LoVo (cell line): ENCODE data around the gene ZBED6.
A peak's percentile ranks its signal among the peaks of the same experiment; 100 is the strongest.
"Not testable (repeated sequence)": the region's sequence is repeated elsewhere in the genome, so short reads cannot be mapped to it uniquely, and the experiment has no call there.

Experiments
- DNase-seq: peaks from one replicate; pipeline ENCODE4 v3.0.0-alpha.2; 2016; ENCODE audit warnings: low spot score

The ZBED6 gene, protein sequence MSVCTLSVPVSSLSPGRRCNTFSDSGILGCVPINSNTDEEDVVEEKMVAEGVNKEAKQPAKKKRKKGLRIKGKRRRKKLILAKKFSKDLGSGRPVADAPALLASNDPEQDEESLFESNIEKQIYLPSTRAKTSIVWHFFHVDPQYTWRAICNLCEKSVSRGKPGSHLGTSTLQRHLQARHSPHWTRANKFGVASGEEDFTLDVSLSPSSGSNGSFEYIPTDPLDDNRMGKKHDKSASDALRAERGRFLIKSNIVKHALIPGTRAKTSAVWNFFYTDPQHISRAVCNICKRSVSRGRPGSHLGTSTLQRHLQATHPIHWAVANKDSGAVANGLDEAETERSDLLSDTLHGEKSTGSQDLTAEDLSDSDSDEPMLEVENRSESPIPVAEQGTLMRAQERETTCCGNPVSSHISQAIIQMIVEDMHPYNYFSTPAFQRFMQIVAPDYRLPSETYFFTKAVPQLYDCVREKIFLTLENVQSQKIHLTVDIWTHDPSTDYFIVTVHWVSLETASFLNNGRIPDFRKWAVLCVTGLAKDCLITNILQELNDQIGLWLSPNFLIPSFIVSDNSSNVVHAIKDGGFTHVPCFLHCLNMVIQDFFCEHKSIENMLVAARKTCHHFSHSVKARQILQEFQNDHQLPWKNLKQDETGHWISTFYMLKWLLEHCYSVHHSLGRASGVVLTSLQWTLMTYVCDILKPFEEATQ (N-terminal part only)

DNA sequence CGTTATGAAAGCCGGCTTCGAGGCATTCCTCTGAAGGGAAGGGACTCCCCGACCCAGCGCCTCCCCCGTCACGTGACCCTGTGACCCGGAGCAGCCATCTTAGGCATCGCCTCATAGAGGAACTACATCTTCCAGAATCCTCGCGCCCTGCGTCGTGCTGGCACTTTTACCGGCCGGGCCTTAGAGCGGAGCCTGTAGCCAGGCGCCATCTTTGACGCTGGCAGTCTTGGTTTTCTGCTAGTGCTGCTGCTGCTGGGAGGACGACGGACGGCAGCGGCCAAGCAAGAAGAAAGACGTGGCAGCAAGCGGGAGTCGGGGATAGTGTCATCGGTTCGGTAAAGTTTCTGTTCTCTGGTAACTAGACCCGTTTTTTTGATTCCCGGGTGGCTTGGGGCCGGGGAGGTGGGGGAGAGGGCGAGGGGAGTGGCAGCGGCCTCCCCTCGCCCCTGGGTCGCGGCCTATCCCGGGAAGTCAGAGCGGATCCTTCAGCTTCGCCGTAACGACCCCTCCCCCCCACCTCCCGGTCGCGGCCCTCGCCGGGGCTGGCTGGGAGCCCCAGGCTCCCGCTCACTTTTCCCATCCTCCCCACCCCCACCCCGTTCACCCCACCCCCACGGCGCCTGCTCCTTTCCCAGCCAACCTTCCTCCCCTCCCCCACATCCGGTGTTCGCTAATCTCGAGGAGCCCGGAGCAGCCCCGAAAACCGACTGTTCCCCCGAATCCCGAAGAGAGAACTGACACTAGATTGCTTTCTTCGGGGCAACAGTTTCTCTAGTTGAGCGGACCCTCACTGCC, at the start of gene ZBED6, which contains the start of gene ZC3H11A:
Gene ZBED6 (plus strand): TSS at position 183 of the 795 bp plus-strand sequence. CDS start 1,900 bp downstream, outside the sequence.
Gene ZC3H11A (plus strand): TSS at position 183 of the 795 bp plus-strand sequence. CDS start 21,448 bp downstream, outside the sequence.
- peak; percentile 98 for DNase-seq

DNA sequence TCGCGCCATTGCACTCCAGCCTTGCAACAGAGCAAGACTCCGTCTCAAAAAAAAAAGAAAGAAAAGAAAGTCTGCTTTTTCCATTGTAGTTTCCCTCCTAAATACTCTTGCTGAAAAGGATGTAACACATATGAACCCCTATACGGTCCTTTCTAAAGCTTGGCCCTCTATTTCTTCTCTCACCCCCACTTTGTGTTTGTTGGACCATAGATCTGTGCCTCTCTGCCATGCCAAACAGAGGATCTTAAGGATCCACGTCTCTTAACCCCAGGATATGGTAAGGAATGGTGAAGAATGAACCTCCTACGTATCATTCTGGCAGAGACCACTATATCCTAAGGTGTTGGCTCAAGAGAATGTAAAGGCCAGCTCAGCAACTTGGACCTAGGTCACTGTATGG, 49.1 kb upstream of the ZBED6 start:
- DNase-seq, result no peak

DNA sequence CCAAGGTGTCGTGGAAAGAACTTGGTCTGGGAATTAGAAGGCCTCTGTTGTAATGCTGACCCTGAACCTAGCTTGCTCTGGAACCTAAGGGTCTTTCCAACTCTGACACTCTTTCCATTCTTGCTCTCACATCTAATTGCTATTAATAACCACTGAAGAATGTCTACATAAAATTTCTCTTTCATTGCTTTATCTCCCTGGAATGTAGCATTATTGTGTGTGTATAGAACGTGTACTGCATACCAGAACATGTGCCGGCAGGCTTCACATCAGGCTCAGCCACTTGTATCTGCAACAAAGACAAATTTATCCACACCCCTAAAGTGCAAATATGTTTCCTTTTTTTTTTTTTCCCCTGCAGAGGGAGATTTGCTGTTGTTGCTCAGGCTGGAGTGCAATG, 44.4 kb upstream of the ZBED6 start:
- no peak for DNase-seq

DNA sequence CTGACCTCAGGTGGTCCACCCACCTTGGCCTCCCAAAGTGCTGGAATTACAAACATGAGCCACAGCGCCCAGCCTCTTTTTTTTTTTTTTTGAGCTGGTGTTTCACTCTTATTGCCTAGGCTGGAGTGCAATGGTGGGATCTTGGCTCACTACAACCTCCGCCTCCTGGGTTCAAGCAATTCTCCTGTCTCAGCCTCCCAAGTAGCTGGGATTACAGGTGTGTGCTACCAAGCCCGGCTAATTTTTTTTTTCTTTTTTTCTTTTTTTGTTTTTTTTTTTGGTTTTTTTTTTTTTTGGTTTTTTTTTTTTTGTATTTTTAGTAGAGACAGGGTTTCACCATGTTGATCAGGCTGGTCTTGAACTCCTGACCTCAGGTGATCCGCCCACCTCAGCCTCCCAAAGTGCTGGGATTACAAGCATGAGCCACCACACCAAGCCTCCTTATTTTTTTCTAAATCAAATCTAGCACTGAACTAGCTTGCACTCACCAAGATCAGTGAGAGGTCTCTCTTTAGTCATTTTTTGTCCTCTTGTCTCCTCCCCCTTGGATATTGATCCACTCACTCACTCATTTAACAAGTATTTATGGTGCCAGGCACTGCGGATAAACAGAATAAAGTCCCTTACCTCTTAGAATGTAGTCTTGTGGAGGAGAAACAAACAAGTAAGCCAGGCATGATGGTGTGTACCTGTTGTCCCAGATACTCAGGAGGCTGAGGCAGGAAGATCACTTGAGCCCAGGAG, 43.6 kb upstream of the ZBED6 start:
- not testable (repeated sequence) for DNase-seq

DNA sequence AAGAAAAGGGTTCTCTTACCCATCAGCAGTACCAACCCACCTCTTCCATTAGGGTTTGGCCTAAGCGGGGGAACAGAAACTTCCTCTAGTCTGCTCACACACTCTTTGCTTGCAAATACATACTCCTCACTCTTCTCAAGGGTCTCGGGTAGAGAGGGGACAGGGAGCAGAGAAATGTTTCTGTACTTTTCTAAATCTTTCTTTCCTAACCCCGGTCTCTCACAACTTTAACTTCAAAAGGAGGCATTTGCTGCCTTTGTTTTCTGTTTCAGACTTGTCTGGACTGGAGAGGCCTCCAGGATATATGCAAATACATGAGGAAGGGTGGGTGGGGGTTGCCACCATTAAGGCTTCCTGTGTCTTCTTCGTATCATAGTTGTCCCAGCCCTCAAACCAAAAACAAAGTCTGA, 41.0 kb upstream of the ZBED6 start:
- no peak for DNase-seq

DNA sequence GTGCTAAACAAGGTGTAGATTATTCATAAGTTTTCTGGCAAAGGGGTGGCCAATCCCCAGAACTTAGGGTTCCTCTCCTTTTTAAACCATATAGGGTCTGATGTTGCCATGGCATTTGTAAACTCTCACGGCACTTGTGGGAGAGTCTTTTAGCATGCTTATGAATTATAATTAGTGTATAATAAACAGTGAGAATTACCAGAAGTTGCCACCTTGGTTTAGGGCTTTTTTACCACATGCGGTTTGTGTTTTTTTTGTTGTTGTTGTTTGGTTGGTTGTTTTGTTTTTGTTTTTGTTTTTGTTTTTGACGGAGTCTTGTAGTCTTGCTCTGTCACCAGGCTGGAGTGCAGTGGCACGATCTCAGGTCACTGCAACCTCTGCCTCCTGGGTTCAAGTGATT, 39.4 kb upstream of the ZBED6 start:
- DNase-seq, result no peak

DNA sequence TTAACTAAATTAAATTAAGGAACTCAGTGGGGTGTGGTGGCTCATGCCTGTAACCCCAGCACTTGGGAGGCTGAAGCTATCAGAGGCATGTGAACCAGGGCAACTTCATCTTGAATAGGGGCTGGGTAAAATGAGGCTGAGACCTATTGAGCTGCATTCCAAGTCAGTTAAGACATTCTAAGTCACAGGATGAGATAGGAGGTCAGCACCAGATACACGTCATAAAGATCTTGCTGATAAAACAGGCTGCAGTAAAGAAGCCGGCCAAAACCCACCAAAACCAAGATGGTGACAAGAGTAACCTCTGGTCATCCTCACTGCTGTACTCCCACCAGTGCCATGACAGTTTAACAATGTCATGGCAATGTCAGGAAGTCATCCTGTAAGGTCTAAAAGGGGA, 36.7 kb upstream of the ZBED6 start:
- DNase-seq, result not testable (repeated sequence)

DNA sequence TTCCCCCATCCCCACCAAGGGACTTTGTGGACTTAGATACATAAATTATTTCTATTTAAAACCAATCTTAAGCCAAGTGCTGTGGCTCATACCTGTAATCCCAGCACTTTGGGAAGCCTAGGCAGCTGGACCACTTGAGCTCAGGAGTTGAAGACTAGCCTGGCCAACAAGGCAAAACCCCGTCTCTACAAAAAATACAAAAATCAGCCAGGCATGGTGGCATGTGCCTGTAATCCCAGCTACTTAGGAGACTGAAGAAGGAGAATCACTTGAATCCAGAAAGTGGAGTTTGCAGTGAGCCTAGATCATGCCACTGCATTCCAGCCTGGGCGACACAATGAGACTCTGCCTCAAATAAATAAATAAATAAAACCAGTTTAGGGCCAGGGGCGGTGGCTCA, 34.9 kb upstream of the ZBED6 start:
- no peak for DNase-seq

DNA sequence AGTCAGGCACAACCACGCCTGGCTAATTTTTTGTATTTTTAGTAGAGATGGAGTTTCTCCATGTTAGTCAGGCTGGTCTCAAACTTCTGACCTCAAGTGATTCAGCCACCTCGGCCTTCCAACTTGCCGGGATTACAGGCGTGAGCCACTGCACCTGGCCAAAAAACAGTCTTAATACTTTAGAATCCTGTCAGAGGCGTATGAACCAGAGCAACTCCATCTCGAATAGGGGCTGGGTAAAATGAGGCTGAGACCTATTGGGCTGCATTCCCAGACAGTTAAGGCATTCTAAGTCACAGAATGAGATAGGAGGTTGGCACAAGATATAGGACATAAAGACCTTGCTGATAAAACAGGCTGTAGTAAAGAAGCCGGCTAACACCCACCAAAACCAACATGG, 33.5 kb upstream of the ZBED6 start:
- not testable (repeated sequence) for DNase-seq

DNA sequence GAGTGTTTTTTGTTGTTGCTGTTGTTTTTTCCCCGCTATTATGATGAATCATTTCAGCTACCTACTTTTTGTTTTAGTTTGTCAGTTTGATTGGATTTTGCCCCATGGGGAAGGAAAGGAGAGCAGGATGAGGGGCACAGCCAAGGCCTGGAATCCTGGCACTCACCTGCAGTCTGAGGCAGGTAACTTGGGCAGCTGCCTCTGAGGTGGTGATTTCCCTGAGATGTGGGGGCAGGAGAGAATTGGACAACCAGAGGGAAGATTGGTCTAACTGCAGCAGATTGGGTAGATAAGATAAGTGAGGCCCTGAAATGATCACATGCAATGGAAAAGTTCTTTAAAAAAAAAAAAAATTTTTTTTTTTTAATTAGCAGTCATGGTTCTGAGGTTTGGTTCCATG, 31.9 kb upstream of the ZBED6 start:
- DNase-seq, result no peak

DNA sequence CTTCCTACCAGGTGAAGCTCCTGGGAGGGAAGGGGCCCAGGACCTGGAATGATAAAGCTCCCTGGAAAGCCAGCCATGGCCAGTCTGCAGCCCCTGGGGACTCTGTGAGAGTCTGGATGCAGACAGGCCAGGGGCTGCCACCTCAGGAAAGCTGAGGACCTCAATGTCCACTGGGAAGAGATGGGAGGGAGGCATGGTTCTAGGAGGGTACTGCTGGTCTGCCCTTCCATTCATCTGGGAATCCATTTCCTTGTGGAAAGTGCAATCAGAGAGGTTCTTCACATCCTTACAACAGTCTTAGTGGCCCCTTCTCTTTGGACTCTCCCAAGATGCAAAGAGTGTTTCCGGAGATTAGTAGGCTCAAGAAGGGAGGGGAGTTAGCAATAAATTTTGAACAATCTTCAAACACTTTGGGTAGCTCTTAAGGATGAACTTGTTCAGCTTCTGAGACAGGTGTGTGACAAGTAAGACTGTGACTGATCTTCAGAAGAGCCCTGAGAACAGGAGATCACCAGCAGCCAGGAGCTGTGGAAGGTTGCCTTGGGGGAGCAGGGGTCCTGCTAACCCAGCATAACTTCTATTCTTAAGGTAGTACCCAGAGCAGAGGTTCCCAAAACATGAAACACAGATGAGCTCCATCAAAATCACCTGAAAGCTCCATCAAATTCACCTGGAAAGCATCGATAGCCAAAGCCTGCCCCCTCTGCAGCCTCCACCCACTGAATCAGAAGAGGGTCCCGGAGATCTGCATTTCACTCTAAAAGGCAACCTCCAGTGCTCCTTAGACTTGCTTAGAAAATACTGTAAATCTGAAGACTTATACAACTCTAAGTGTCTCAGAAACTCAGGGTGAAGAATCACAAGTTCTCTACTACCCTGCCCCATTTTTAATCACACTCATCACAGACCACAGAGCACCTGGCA, 31.1 kb upstream of the ZBED6 start:
- no peak for DNase-seq

DNA sequence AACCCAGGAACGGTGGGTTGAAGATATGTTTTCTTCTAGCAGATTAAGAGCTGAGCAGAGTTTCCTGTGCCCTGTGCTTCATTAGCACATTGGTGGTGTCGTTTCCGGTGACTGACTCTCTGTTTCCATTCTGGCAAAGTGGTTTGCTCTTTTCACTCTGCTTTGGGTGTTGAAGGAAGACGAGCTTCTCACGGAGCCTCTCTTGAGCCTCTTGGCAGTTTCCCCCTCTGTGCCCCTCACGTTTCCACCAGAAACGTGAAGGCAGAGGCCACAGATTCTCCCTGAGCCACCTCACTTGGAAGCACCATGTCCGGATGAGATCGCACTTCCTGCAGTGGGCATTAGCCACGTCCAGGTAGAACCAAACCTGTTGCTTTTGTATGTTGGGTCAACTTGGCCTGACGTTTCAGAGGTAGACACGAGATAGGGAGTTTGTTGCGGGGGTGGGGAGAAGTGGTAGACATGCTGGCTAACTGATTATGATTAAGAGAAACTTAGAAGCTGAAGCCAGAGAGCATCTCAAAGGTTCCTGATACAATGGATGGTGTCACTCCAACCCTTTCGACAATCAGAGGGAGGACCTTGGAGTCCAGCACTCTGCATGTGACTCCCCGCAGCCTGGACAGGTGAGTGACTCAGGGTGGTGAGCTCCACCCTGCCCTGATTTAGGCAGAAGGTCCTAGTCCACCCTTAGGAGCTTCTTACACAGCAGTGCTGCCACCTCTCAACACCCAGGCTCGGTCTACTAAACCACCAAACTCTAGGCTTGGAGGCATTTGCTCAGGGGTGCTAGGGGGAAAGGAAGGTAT, 30.2 kb upstream of the ZBED6 start, which contains the start of gene LAX1:
Gene LAX1 (plus strand): TSS at position 155 of the 809 bp plus-strand sequence. CDS start 383 bp downstream, at position 538.
- DNase-seq, result no peak

DNA sequence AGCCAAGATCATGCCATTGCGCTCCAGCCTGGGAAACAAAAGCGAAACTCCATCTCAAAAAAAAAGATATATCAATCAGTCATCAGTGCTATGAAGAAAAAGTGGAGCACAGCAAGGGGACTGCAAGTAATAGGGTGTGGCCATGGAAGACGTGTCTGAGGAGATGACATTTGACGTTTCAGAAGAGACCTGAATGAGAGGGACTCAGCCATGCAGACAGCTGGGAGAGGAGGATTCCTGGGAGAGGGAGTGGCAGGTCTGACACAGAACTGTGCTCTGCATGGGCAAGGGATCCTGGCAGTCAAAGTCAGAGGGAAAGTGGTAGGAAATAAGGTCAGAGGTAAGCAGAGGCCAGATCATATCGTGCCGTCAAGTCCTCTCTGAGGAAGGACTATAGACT, 27.2 kb upstream of the ZBED6 start:
- DNase-seq, result peak; percentile 19

DNA sequence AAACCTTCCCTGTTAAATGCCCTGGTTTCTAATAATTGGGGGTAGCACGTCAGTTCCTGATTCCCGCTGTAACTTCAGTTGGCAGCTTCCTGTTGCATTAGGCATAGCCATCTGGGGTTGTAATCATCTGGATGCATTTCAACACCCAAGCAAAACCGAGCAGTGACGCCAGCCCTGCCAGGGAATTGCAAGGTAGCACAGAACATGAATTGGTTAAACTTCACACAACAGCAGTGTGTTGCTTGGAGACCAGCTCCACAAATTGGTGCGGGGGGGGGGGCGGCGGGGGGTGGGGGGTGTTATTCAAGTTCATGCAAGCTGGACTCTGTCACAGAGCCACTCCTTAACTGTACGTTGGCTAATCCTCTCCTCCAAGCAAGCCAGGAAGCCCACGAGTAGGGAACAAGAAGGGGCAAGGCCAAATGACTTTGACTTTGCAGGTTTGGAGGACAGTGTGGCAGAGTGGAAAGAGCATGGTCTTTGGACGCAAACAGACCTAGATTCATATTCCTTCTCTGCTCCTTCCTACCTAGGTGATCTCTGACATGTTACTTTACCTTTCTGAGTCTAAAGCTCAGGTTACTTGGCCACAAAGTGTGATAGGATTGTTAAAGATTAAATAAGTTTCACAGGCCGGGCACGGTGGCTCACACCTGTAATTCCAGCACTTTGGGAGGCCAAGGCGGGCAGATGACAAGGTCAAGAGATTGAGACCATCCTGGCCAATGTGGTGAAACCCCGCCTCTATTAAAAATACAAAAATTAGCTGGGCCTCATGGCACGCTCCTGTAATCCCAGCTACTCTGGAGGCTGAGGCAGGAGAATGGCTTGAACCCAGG, 25.7 kb upstream of the ZBED6 start:
- peak; percentile 17 for DNase-seq

DNA sequence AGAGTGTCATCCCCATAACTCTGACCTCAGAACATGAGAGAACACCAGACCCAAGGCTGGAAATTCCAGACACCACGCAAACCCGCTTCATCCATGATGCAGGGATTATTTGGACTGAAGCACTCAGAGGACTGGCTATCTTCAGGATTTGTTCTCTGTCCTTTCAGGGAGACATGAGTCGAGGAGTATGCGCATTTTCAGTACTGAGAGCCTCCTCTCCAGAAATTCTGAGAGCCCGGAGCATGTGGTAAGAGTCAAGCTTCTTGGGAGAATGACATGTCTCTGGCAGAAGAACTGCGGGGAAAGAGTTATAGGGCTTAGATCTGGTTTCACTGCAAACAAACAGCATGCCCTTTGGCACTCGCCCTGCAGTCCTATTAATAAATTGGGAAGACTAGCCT, 23.5 kb upstream of the ZBED6 start:
- no peak for DNase-seq

DNA sequence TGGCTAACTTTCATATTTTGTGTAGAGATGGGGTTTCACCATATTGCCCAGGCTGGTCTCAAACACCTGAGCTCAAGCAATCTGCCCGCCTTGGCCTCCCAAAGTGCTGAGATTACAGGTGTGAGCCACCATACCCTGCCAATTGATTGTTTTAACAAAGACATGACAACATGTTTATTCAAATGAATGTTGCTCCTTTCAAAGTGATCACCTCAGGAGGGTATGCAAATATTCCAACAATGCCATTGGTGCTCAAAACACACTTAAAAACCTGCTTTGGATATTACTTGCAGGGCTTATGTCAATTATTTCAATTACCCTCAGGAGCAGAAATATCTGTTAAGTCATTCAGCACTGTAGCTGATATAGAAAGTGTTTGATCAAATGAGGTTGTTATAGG, 22.6 kb upstream of the ZBED6 start:
- DNase-seq, result no peak

DNA sequence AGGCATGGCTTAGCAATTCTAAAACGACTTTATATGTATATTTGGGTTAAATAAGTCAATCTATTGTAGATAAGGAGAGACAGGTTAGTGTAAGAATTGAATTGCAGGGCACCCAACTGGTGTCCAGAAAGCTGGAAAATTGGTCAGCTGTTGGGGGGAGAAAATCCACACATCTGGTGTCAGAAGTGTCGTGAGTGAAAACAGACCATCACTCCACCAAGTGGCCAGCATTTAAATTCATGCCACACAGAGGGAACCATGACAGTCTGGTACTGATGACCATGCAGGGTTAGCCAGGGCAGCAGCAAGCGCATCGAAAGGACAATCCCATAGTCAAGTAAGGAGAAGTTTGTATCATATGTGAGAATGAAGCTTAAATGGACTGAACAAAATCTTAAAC, 18.8 kb upstream of the ZBED6 start:
- DNase-seq, result no peak

DNA sequence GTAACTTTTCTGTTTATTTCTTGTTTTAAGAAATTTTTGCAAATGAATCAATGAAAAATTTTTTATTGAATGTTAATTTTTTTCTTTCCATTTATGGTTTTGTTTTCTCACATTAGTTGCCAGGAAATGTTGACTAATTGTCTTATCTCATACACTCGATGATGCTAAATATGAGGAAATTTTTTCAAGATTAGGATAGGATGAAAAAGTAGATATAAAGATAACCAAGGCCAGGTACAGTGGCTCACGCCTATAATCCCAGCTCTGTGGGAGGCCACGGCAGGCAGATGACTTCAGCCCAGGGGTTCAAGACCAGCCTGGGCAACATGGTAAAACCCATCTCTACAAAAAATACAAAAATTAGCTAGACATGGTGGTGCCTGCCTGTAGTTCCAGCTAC, 17.8 kb upstream of the ZBED6 start:
- no peak for DNase-seq

DNA sequence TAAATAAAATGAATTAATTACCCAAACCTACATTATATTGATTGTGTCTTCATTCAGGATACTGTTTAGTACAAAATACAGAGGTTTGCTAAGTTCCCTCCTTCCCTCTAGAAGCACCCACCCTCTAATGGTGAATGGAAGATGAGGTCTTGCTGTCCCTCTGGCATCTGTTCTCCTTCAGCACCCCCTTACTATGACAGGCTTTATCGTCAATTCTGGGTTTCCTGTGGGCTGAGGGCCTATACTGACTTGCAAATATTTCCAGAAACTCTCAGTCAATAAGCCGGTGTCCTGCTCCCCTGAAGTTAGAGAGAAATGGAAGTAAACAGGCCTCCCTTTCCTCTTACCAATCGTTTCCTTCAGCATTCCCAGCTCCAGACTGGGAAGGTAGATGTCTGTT, 17.3 kb upstream of the ZBED6 start:
- no peak for DNase-seq
